ENCODE results near the gene BEND3. TPM values are rescaled to one million over a fixed set of nuclear protein-coding genes. Genes with fewer than 3 reads are reported as not detected.

The BEND3 gene
- total and polyA plus RNA-seq, 9 of the 15 experiments (the other 6 are each of a cell fraction or from before 2014, with no cell fraction given): 0.64 to 8.4 (median 3.3) TPM

- peak; percentile 61; the same call in 1 of the 2 replicates for TF ChIP-seq MGA (IDR thresholded peaks at IDR 0.05)
- TF ChIP-seq POLR2A (conservative IDR thresholded peaks at IDR 0.05): peak; percentile 65
- 0 out of 2 replicates have a peak, but pooled peaks have one; percentile 30 for TF ChIP-seq ZNF232 (CRISPR knock-in tag; IDR thresholded peaks at IDR 0.05)
- TF ChIP-seq ZNF354B (CRISPR knock-in tag; IDR thresholded peaks at IDR 0.05): no peak
- peak; percentile 42 for TF ChIP-seq PHF20 (IDR thresholded peaks at IDR 0.05; ENCODE audit: partially characterized antibody)
- TF ChIP-seq ZFX (CRISPR knock-in tag; IDR thresholded peaks at IDR 0.05): peak; percentile 93
- peak in 1 of 2 experiments; percentile 29; a peak in 1 of 4 replicates for TF ChIP-seq HDAC1 (IDR thresholded peaks at IDR 0.05)
- TF ChIP-seq CBX1 (IDR thresholded peaks at IDR 0.05; ENCODE audit: low read depth): 0 out of 2 replicates have a peak, but pooled peaks have one; percentile 37
- TF ChIP-seq ZNF24 (IDR thresholded peaks at IDR 0.05): 0 out of 2 replicates have a peak, but pooled peaks have one; percentile 43
- TF ChIP-seq ZFP91 (CRISPR knock-in tag; IDR thresholded peaks at IDR 0.05): no peak
- peak; percentile 28; the same call in 1 of the 2 replicates for TF ChIP-seq ZBTB33 (CRISPR knock-in tag; IDR thresholded peaks at IDR 0.05)
- peak; percentile 74; the same call in 1 of the 2 replicates for TF ChIP-seq ERF (CRISPR knock-in tag; IDR thresholded peaks at IDR 0.05)
- TF ChIP-seq CTBP1 (IDR thresholded peaks at IDR 0.05; ENCODE audit: borderline replicate concordance): peak; percentile 97
- TF ChIP-seq L3MBTL2 (IDR thresholded peaks at IDR 0.05): peak; percentile 93
These were observed 946 bp downstream of the BEND3 start (continued) for GRCh38 chr6:107114213-107114925.
